Common myeloid progenitor, CD34-positive (primary cell): ENCODE data around the gene ADAMTS3.

ENCODE experiments used
- CTCF ChIA-PET: fragments of 350-600 bp; sonication (Branson Sonifier 250); formaldehyde crosslinking; loops from one replicate; lab custom pipeline; 2021; ENCODE audit warnings: antibody characterized with exemption; lab: Charles Lee
- POLR2A ChIA-PET: fragments of 350-600 bp; sonication (Branson Sonifier 250); formaldehyde crosslinking; loops from one replicate; lab custom pipeline; 2021; ENCODE audit warnings: antibody characterized with exemption; lab: Charles Lee
- DNase-seq, 3 donors: peaks; one replicate each; pipeline versions ENCODE4 v3.0.0 to v3.0.0-alpha.2; 2013
- H3K27ac ChIP-seq, 2 experiments: 1 replicate in 1 of 2; 2 replicates in 1 of 2; pipeline ENCODE4 v1.7.0; 2013; ENCODE audit warnings: inconsistent platforms in 2 of 2, low read length in 2 of 2, mild to moderate bottlenecking in 2 of 2, low read depth in 1 of 2, moderate library complexity in 1 of 2; ENCODE audit not compliant: severe bottlenecking in 2 of 2, insufficient read depth in 1 of 2, poor library complexity in 1 of 2
- H3K27me3 ChIP-seq, 5 experiments: replicated peaks in 2 of 5; 1 replicate in 3 of 5; 2 replicates in 2 of 5; pipeline versions ENCODE4 v1.6.1 to v1.7.0; 2013; ENCODE audit warnings: low read length in 4 of 5, mild to moderate bottlenecking in 2 of 5, moderate library complexity in 2 of 5, inconsistent platforms in 1 of 5; ENCODE audit not compliant: insufficient read depth in 5 of 5, control insufficient read depth in 4 of 5
- H3K36me3 ChIP-seq, 4 experiments: 1 replicate in 2 of 4; 2 replicates in 2 of 4; pipeline versions ENCODE4 v1.6.1 to v1.7.0; 2013; ENCODE audit warnings: low read length in 3 of 4, control low read depth in 1 of 4, mild to moderate bottlenecking in 1 of 4; ENCODE audit not compliant: control insufficient read depth in 4 of 4, insufficient read depth in 4 of 4
- H3K4me1 ChIP-seq, 4 experiments: 1 replicate in 3 of 4; 2 replicates in 1 of 4; pipeline versions ENCODE4 v1.6.1 to v1.7.1; 2013; ENCODE audit warnings: low read length in 3 of 4, mild to moderate bottlenecking in 3 of 4, control low read depth in 1 of 4, inconsistent platforms in 1 of 4, moderate library complexity in 1 of 4; ENCODE audit not compliant: control insufficient read depth in 4 of 4, insufficient read depth in 4 of 4; ENCODE audit errors: control extremely low read depth in 1 of 4
- H3K4me3 ChIP-seq, 7 experiments: 1 replicate in 4 of 7; 2 replicates in 3 of 7; pipeline versions ENCODE4 v1.5.1 to v1.7.0; 2013; ENCODE audit warnings: mild to moderate bottlenecking in 7 of 7, low read length in 6 of 7, moderate library complexity in 6 of 7, inconsistent platforms in 2 of 7, low read depth in 2 of 7, control low read depth in 1 of 7; ENCODE audit not compliant: insufficient read depth in 4 of 7, control insufficient read depth in 1 of 7; ENCODE audit errors: extremely low read depth in 1 of 7
- H3K9me3 ChIP-seq, 5 experiments: 1 replicate in 4 of 5; 2 replicates in 1 of 5; pipeline versions ENCODE4 v1.6.1 to v1.7.1; 2013; ENCODE audit warnings: low read length in 4 of 5, mild to moderate bottlenecking in 2 of 5, inconsistent platforms in 1 of 5, low read depth in 1 of 5, moderate library complexity in 1 of 5; ENCODE audit not compliant: control insufficient read depth in 4 of 5, insufficient read depth in 2 of 5; ENCODE audit errors: control extremely low read depth in 1 of 5
- WGBS: methylation state at CpG from one replicate; pipeline ENCODE4 v1.1.5; 2013; ENCODE audit not compliant: insufficient coverage; 5-methylcytosine and 5-hydroxymethylcytosine counted together

Gene ADAMTS3

GRCh38 chr4:72312032-72312650 lies 256.9 kb downstream of the ADAMTS3 start:
- Histone ChIP-seq H3K4me1 (no peaks in the 10 kb centered on the region), H3K36me3 (no peaks in the 10 kb centered on the region), H3K4me3 (no peak overlapping the region), H3K27ac (no peak overlapping the region), H3K27me3 (peaks cover 0 to 3% (median 0%) of the 10 kb centered on the region in 5 experiments), H3K9me3 (no peaks in the 10 kb centered on the region)
- peak in 2 of 3 donors; percentile 11 to 15 for DNase-seq
- 93% methylated on average over 3 of the region's 6 CpGs for WGBS
- ChIA-PET CTCF (interaction anchor here (0.6 to 3.2 kb wide), 3 partner anchors 8 to 14 kb away, joined by 3 to 12 read pairs (median 4); no protein-coding TSS in a partner anchor), POLR2A (no interaction called here)

DNA sequence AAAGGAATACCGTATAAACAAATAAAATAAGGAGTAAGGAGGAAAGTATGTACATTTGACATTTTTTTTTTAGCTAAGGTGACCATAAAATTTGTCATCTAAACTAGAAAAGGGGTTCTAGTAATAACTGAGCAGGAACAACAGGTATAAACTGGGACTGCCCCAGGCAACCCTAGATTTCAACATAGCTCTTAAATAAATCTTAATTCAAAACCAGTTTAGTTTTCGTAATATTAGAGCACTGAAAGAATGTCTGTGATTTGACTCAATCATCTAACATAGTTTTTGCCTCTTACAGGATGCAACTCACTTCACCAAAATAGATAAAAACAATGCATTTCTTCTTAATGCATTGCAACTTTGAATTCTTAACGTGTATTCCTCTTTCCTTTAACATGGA lies 257.7 kb downstream of the ADAMTS3 start:
- 93% methylated on average over 3 of the region's 3 CpGs for WGBS
- no peaks in the 10 kb centered on the region for H3K9me3 ChIP-seq
- CTCF ChIA-PET: interaction anchor here (1.3 kb wide), 1 partner anchor 11 kb away, joined by 3 read pairs; no protein-coding TSS in a partner anchor
- POLR2A ChIA-PET: no interaction called here
- no peak overlapping the region for H3K4me3 ChIP-seq
- no peak for DNase-seq
- H3K36me3 ChIP-seq: no peaks in the 10 kb centered on the region
- no peak overlapping the region for H3K27ac ChIP-seq
- no peaks in the 10 kb centered on the region for H3K4me1 ChIP-seq
- peaks cover 0 to 3% (median 0%) of the 10 kb centered on the region in 5 experiments for H3K27me3 ChIP-seq

- Histone ChIP-seq H3K4me1 (no peaks in the 10 kb centered on the region), H3K9me3 (no peaks in the 10 kb centered on the region), H3K4me3 (no peak overlapping the region), H3K27me3 (no peaks in the 10 kb centered on the region), H3K36me3 (no peaks in the 10 kb centered on the region), H3K27ac (no peak overlapping the region)
- no peak for DNase-seq
- ChIA-PET POLR2A (no interaction called here), CTCF (interaction anchor here (1.3 to 4.1 kb wide), 4 partner anchors 12 to 576 kb away, joined by 3 to 21 read pairs (median 6); no protein-coding TSS in a partner anchor)
- WGBS: 100% methylated on average over 1 of the region's 9 CpGs
Observed at GRCh38 chr4:72305620-72306019, 263.4 kb downstream of the ADAMTS3 start.

- CTCF ChIA-PET: interaction anchor here (1.3 to 4.1 kb wide), 5 partner anchors 11 to 575 kb away, joined by 3 to 21 read pairs (median 4); no protein-coding TSS in a partner anchor
- no peaks in the 10 kb centered on the region for H3K36me3 ChIP-seq
- no peak overlapping the region for H3K27ac ChIP-seq
- no peaks in the 10 kb centered on the region for H3K9me3 ChIP-seq
- POLR2A ChIA-PET: no interaction called here
- DNase-seq: no peak
- H3K27me3 ChIP-seq: no peaks in the 10 kb centered on the region
- H3K4me3 ChIP-seq: no peak overlapping the region
- no peaks in the 10 kb centered on the region for H3K4me1 ChIP-seq
- WGBS: no CpG with 5 or more reads among the region's 4 CpGs
Observed at GRCh38 chr4:72305080-72305479, 263.9 kb downstream of the ADAMTS3 start.

- Histone ChIP-seq H3K9me3 (no peaks in the 10 kb centered on the region), H3K4me3 (no peak overlapping the region), H3K4me1 (no peaks in the 10 kb centered on the region), H3K27me3 (no peaks in the 10 kb centered on the region), H3K36me3 (no peaks in the 10 kb centered on the region), H3K27ac (no peak overlapping the region)
- CTCF ChIA-PET: interaction anchor here (0.6 to 4.1 kb wide), 19 partner anchors 9 to 1254 kb away, joined by 3 to 21 read pairs (median 4); partner anchors contain the start of gene ADAMTS3
- POLR2A ChIA-PET: no interaction called here
- peak; percentile 42 to 65 (median 59) for DNase-seq
- 71% methylated on average over 2 of the region's 4 CpGs for WGBS
Observed at GRCh38 chr4:72302981-72303704, 265.9 kb downstream of the ADAMTS3 start.

GRCh38 chr4:72301759-72302158 lies 267.3 kb downstream of the ADAMTS3 start:
- no peak for DNase-seq
- H3K27me3 ChIP-seq: no peaks in the 10 kb centered on the region
- no peaks in the 10 kb centered on the region for H3K9me3 ChIP-seq
- WGBS: 100% methylated on average over 1 of the region's 2 CpGs
- H3K27ac ChIP-seq: no peak overlapping the region
- H3K4me1 ChIP-seq: no peaks in the 10 kb centered on the region
- ChIA-PET POLR2A (no interaction called here), CTCF (interaction anchor here (0.6 to 4.1 kb wide), 9 partner anchors 8 to 826 kb away, joined by 3 to 21 read pairs (median 4); no protein-coding TSS in a partner anchor)
- H3K36me3 ChIP-seq: no peaks in the 10 kb centered on the region
- no peak overlapping the region for H3K4me3 ChIP-seq

DNA sequence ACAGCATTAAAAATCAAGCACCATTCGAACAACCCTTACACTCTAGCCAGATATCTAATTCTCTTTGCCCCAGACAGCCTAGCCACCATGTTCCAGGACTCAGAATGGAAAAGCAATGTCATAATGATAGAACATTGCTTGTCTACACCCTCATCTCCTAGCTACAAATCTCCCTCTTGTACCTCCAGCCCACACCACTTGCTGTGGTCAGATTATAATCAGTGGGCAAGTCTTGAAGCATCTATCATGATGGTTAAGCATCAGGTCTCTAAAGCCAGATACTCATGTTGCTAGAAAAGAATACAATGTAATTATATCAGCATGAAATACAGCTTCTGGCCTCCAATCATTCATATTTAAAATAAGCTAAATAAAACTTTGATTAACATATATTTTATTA lies 268.9 kb downstream of the ADAMTS3 start:
- POLR2A ChIA-PET: no interaction called here
- H3K9me3 ChIP-seq: no peaks in the 10 kb centered on the region
- H3K27me3 ChIP-seq: no peaks in the 10 kb centered on the region
- H3K36me3 ChIP-seq: no peaks in the 10 kb centered on the region
- CTCF ChIA-PET: interaction anchor here (1.1 to 1.4 kb wide), 2 partner anchors 10 to 11 kb away, joined by 3 read pairs; no protein-coding TSS in a partner anchor
- H3K27ac ChIP-seq: no peak overlapping the region
- peak in 1 of 3 donors; percentile 13 for DNase-seq
- 67% methylated on average over 1 of the region's 1 CpG for WGBS
- H3K4me1 ChIP-seq: no peaks in the 10 kb centered on the region
- H3K4me3 ChIP-seq: no peak overlapping the region
